GM12878 (cell line): ENCODE measurements around the gene TNFAIP8L3. TPM values are rescaled to one million over a fixed set of nuclear protein-coding genes. Genes with fewer than 3 reads are reported as not detected.
A peak's percentile ranks its signal among the peaks of the same experiment; 100 is the strongest.

ENCODE experiments used
- ATAC-seq: fragments of 200-7000 bp; cut with Tn5 transposase; 3 replicates; pipeline ENCODE4 v1.9.1; 2020; ENCODE audit warnings: mild to moderate bottlenecking, moderate library complexity
- BruUV-seq: library from RNA; stranded (reverse); fragments of 400-500 nt; replicated peaks from 2 replicates; lab custom pipeline; 2021; lab: Mats Ljungman, UMichigan
- CTCF ChIA-PET: fragments of 300-600 bp; sonication (Branson Sonifier 250); formaldehyde crosslinking; extraction: SDS; loops from one replicate; lab custom pipeline; 2021; ENCODE audit warnings: inconsistent platforms; lab: Yijun Ruan, JAX
- POLR2A ChIA-PET: fragments of 350-600 bp; formaldehyde crosslinking; extraction: SDS; loops from one replicate; lab custom pipeline; 2021; ENCODE audit warnings: inconsistent platforms; lab: Charles Lee
- RAD21 ChIA-PET: fragments of 300-600 bp; sonication (Branson Sonifier 250); formaldehyde crosslinking; loops from one replicate; lab custom pipeline; 2023; ENCODE audit warnings: antibody characterized with exemption; ENCODE audit not compliant: unreplicated experiment; lab: Charles Lee
- SMC1A ChIA-PET: fragments of 300-600 bp; sonication (Branson Sonifier 250); formaldehyde crosslinking; loops from one replicate; lab custom pipeline; 2023; ENCODE audit not compliant: unreplicated experiment, uncharacterized antibody; lab: Charles Lee
- DNase-seq: peaks from one replicate; pipeline ENCODE4 v3.0.0-alpha.2; 2011; ENCODE audit warnings: low read depth, low spot score
- FAIRE-seq: peaks from 3 replicates; lab custom pipeline; 2011; peaks lifted over from hg19 to GRCh38; lab: Jason Lieb, UNC
- H2AFZ ChIP-seq: 2 replicates; pipeline ENCODE4 v1.6.0; 2011; ENCODE audit warnings: low read depth, low read length, control low read depth; ENCODE audit not compliant: control insufficient read depth
- H3K27ac ChIP-seq: 2 replicates; pipeline ENCODE4 v1.5.1; 2011; ENCODE audit warnings: control low read depth; ENCODE audit not compliant: control insufficient read depth, insufficient read depth
- H3K27me3 ChIP-seq, 2 experiments: replicated peaks in 1 of 2; 2 replicates each; pipeline versions ENCODE4 v1.6.0 to v1.6.1; 2011; ENCODE audit warnings: low read length in 1 of 2; ENCODE audit not compliant: control insufficient read depth in 2 of 2, insufficient read depth in 2 of 2
- H3K36me3 ChIP-seq, 2 experiments: 2 replicates each; pipeline ENCODE4 v1.5.1; 2011; ENCODE audit warnings: low read length in 1 of 2; ENCODE audit not compliant: control insufficient read depth in 2 of 2, insufficient read depth in 2 of 2
- H3K4me1 ChIP-seq: 2 replicates; pipeline ENCODE4 v1.6.1; 2011; ENCODE audit warnings: mild to moderate bottlenecking, low read length, moderate library complexity, mixed read lengths; ENCODE audit not compliant: control insufficient read depth, insufficient read depth
- H3K4me2 ChIP-seq: 2 replicates; pipeline ENCODE4 v1.6.0; 2011; ENCODE audit warnings: control low read depth; ENCODE audit not compliant: control insufficient read depth, insufficient read depth
- H3K4me3 ChIP-seq: fragments of 200-600 bp; sonication (generic); 2 replicates; pipeline ENCODE4 v1.5.1; 2016
- H3K79me2 ChIP-seq: 2 replicates; pipeline ENCODE4 v1.6.0; 2011; ENCODE audit warnings: low read length; ENCODE audit not compliant: control insufficient read depth, insufficient read depth
- H3K9ac ChIP-seq: 2 replicates; pipeline ENCODE4 v1.8.0; 2011; ENCODE audit warnings: low read length, control low read depth, mixed read lengths; ENCODE audit not compliant: control insufficient read depth, insufficient read depth
- H3K9me3 ChIP-seq: replicated peaks from 3 replicates; pipeline ENCODE4 v1.5.1; 2011; ENCODE audit warnings: mild to moderate bottlenecking, low read length; ENCODE audit not compliant: control insufficient read depth, insufficient read depth
- H4K20me1 ChIP-seq: 2 replicates; pipeline ENCODE4 v1.6.0; 2011; ENCODE audit not compliant: control insufficient read depth, insufficient read depth
- ATF7 ChIP-seq: fragments of 450-650 bp; IDR thresholded peaks from 2 replicates; pipeline ENCODE4 v1.6.1; 2016; ENCODE audit warnings: low read depth, mild to moderate bottlenecking
- CBX3 ChIP-seq: fragments of 200-600 bp; sonication (generic); IDR thresholded peaks from 2 replicates; pipeline ENCODE4 v1.6.1; 2016; ENCODE audit warnings: low read depth, borderline replicate concordance
- E2F8 ChIP-seq: fragments of 450-650 bp; IDR thresholded peaks from 2 replicates; pipeline ENCODE4 v1.6.1; 2018; ENCODE audit warnings: mild to moderate bottlenecking, low read depth, moderate library complexity; ENCODE audit not compliant: partially characterized antibody
- EED ChIP-seq: sonication (generic); IDR thresholded peaks from 2 replicates; pipeline ENCODE4 v1.6.1; 2016; ENCODE audit warnings: antibody characterized with exemption, low read depth
- FOXM1 ChIP-seq: IDR thresholded peaks from 2 replicates; pipeline ENCODE4 v1.6.1; 2012; ENCODE audit warnings: low read depth, mild to moderate bottlenecking, inconsistent platforms, low read length, moderate library complexity
- GABPA ChIP-seq: IDR thresholded peaks from 2 replicates; pipeline ENCODE4 v1.6.1; 2014; ENCODE audit warnings: antibody characterized with exemption, low read depth, mild to moderate bottlenecking, inconsistent platforms
- HCFC1 ChIP-seq: fragments of 150-350 bp; IDR thresholded peaks from 2 replicates; pipeline ENCODE4 v1.6.1; 2014; ENCODE audit warnings: low read length
- HDAC6 ChIP-seq: fragments of 200-600 bp; sonication (generic); IDR thresholded peaks from one replicate; pipeline ENCODE4 v1.8.0; 2017; ENCODE audit warnings: antibody characterized with exemption; ENCODE audit not compliant: unreplicated experiment
- KAT2A ChIP-seq: conservative IDR thresholded peaks from 2 replicates; pipeline ENCODE4 v1.6.1; 2011; ENCODE audit warnings: low read depth, low read length; ENCODE audit not compliant: control insufficient read depth
- NFIC ChIP-seq: IDR thresholded peaks from 2 replicates; pipeline ENCODE4 v1.6.1; 2012; ENCODE audit warnings: low read depth, mild to moderate bottlenecking, inconsistent platforms, low read length, moderate library complexity
- NFXL1 ChIP-seq: fragments of 450-650 bp; IDR thresholded peaks from 2 replicates; pipeline ENCODE4 v1.6.1; 2017; ENCODE audit warnings: antibody characterized with exemption, mild to moderate bottlenecking, borderline replicate concordance
- PBX3 ChIP-seq: IDR thresholded peaks from 2 replicates; pipeline ENCODE4 v1.6.1; 2011; ENCODE audit warnings: mild to moderate bottlenecking, low read depth, low read length, moderate library complexity; ENCODE audit not compliant: insufficient replicate concordance
- RFX5 ChIP-seq: IDR thresholded peaks from 2 replicates; pipeline ENCODE4 v1.6.1; 2011; ENCODE audit warnings: low read depth, low read length, improper control_type of control experiment
- STAT1 ChIP-seq: fragments of 450-650 bp; conservative IDR thresholded peaks from 2 replicates; pipeline ENCODE4 v1.6.1; 2014; ENCODE audit warnings: antibody characterized with exemption, mild to moderate bottlenecking
- USF1 ChIP-seq: IDR thresholded peaks from 2 replicates; pipeline ENCODE4 v1.6.1; 2011; ENCODE audit warnings: borderline replicate concordance, low read depth, mild to moderate bottlenecking, moderate library complexity, mixed read lengths, low read length; ENCODE audit not compliant: insufficient read depth; ENCODE audit errors: extremely low read length
- ZBTB33 ChIP-seq: fragments of 450-650 bp; IDR thresholded peaks from 2 replicates; pipeline ENCODE4 v1.6.1; 2017; ENCODE audit warnings: mild to moderate bottlenecking
- ZNF274 ChIP-seq: IDR thresholded peaks from one replicate; pipeline ENCODE4 v1.8.0; 2011; ENCODE audit not compliant: insufficient read length, insufficient read depth
- WGBS: methylation state at CpG from one replicate; pipeline ENCODE4 v1.1.6; 2016; ENCODE audit warnings: low lambda C conversion rate; ENCODE audit not compliant: insufficient replicate concordance, insufficient coverage; ENCODE audit errors: missing lambda C conversion rate; 5-methylcytosine and 5-hydroxymethylcytosine counted together
- in situ Hi-C: fragments of 300-500 bp; cut with MboI; formaldehyde crosslinking; loops from 9 replicates; pipeline ENCODE4 v1.14.3; 2018; ENCODE audit warnings: mixed read lengths
- intact Hi-C: fragments of 100-400 bp; cut with micrococcal nuclease; formaldehyde crosslinking; loops from one replicate; pipeline ENCODE4 v1.14.2; 2022; ENCODE audit not compliant: unreplicated experiment
- polyA plus RNA-seq, 11 experiments: library from polyadenylated mRNA; depleted of rRNA in 4 of 11; unstranded in 6 of 11; stranded (reverse) in 5 of 11; fragments of >200 nt; fragmentation: Nextera tagmentation in 4 of 11; fragmentation: Illumina TruSeq in 1 of 11; extraction: Ambion mirVana in 4 of 11; extraction: Trizol in 1 of 11; gene quantifications; 1 replicate in 1 of 11; 2 replicates in 10 of 11; pipeline versions ENCODE4 v1.2.1 to v1.2.3, GENCODE V29; 2011 to 2016; ENCODE audit warnings: inconsistent platforms in 2 of 11, missing spikeins in 2 of 11, low read depth in 1 of 11
- total RNA-seq, 4 experiments: library from RNA; depleted of rRNA in 3 of 4; stranded (reverse); fragments of >200 nt in 3 of 4; fragmentation: Illumina TruSeq in 1 of 4; extraction: Trizol in 1 of 4; gene quantifications; 2 replicates each; pipeline versions ENCODE4 v1.2.1 to v1.2.3, GENCODE V29; 2013 to 2021

Gene TNFAIP8L3
- total and polyA plus RNA-seq, 10 of the 15 experiments (the other 5 are each of a cell fraction or from before 2014, with no cell fraction given), result 0.22 TPM; not detected in 9

GRCh38 chr15:51075826-51076523 is 18.7 kb downstream of the TNFAIP8L3 start:
- Histone ChIP-seq H2AFZ (peak overlapping the region; percentile 3), H3K9ac (no peak overlapping the region), H3K9me3 (no peaks in the 10 kb centered on the region; the same call in 2 of the 3 replicates), H3K4me2 (no peak overlapping the region), H3K27ac (no peak overlapping the region), H3K4me1 (peaks cover 22% of the 10 kb centered on the region), H3K27me3 (no peaks in the 10 kb centered on the region), H3K36me3 (no peaks in the 10 kb centered on the region), H3K79me2 (no peaks in the 10 kb centered on the region), H3K4me3 (no peak overlapping the region), H4K20me1 (no peaks in the 10 kb centered on the region)
- BruUV-seq, result no TSS peak
- ChIA-PET POLR2A (interaction anchor here (1.3 to 1.5 kb wide), 2 partner anchors 9 to 25 kb away, joined by 3 to 4 read pairs; no protein-coding TSS in a partner anchor), RAD21 (interaction anchor here (2.8 kb wide), 1 partner anchor 9 kb away, joined by 10 read pairs; no protein-coding TSS in a partner anchor), SMC1A (interaction anchor here (0.6 to 2.0 kb wide), 2 partner anchors 11 to 80 kb away, joined by 3 to 13 read pairs; no protein-coding TSS in a partner anchor), CTCF (interaction anchor here (0.6 to 1.0 kb wide), 2 partner anchors 10 to 202 kb away, joined by 3 read pairs; no protein-coding TSS in a partner anchor)
- 39% methylated on average over 7 of the region's 7 CpGs for WGBS
- intact Hi-C loops (no loop called here), in situ Hi-C loops (no loop called here)
- no peak for FAIRE-seq
- no peak for DNase-seq
- peak; percentile 41 for ATAC-seq
- TF ChIP-seq HDAC6, result no peak
- no peak for TF ChIP-seq FOXM1
- TF ChIP-seq RFX5, result no peak
- no peak for TF ChIP-seq ZNF274
- TF ChIP-seq NFIC, result peak; percentile 48; the same call in 1 of the 2 replicates
- TF ChIP-seq GABPA, result no peak
- TF ChIP-seq E2F8, result no peak
- peak; percentile 63 for TF ChIP-seq ZBTB33
- peak; percentile 49; the same call in 1 of the 2 replicates for TF ChIP-seq EED
- TF ChIP-seq HCFC1, result no peak
- TF ChIP-seq STAT1, result no peak
- TF ChIP-seq USF1, result no peak
- TF ChIP-seq KAT2A, result no peak
- 0 out of 2 replicates have a peak, but pooled peaks have one; percentile 11 for TF ChIP-seq ATF7
- TF ChIP-seq NFXL1, result no peak
- TF ChIP-seq CBX3, result no peak
- TF ChIP-seq PBX3, result no peak
